ENCODE measurements around the gene RNF112. TPM values are rescaled to one million over a fixed set of nuclear protein-coding genes. Genes with fewer than 3 reads are reported as not detected.

Gene RNF112
- total RNA-seq, 3 donors from 2014 or later (not counting 1 experiment from before 2014, with no cell fraction given): 1.0 to 5.1 (median 5.0) TPM

- H3K9me3 Mint-ChIP-seq: no peaks in the 10 kb centered on the region
- peaks cover 0 to 14% of the 10 kb centered on the region in 2 donors for H3K4me1 Mint-ChIP-seq
- ATAC-seq (no peak), DNase-seq (no peak)
- 93% methylated on average over 6 of the region's 7 CpGs for WGBS (ENCODE audit: insufficient coverage)
- Histone ChIP-seq H3K36me3 (ENCODE audit: control insufficient read depth, insufficient read depth, low read length) (no peaks in the 10 kb centered on the region), H3K27me3 (ENCODE audit: control insufficient read depth, insufficient read depth, low read length) (peaks cover 3% of the 10 kb centered on the region), H3K4me1 (ENCODE audit: control insufficient read depth, insufficient read depth, low read length) (peaks cover 9% of the 10 kb centered on the region), H3K27ac (ENCODE audit: low read length) (no peak overlapping the region), H3K9me3 (ENCODE audit: control insufficient read depth, insufficient read depth, low read length) (no peaks in the 10 kb centered on the region), H3K4me3 (ENCODE audit: low read length) (no peak overlapping the region)
- H3K27me3 Mint-ChIP-seq (ENCODE audit: low read depth in 2 of 2): peaks cover 0 to 3% of the 10 kb centered on the region in 2 donors
- no peaks in the 10 kb centered on the region for H3K36me3 Mint-ChIP-seq
- no peak for TF ChIP-seq CTCF (IDR thresholded peaks at IDR 0.05)
- intact Hi-C loops (cut with micrococcal nuclease): no loop called here
- H3K27ac Mint-ChIP-seq: no peak overlapping the region
- H3K4me3 Mint-ChIP-seq: no peak overlapping the region
Observed at GRCh38 chr17:19391432-19391831, 19.6 kb upstream of the RNF112 start.

GRCh38 chr17:19392303-19392702, 18.7 kb upstream of the RNF112 start:
- H3K4me3 Mint-ChIP-seq: no peak overlapping the region
- WGBS (ENCODE audit: insufficient coverage): 91% methylated on average over 7 of the region's 7 CpGs

GRCh38 chr17:19397556-19398041, 13.4 kb upstream of the RNF112 start:
- intact Hi-C loops (cut with micrococcal nuclease): no loop called here
- no peak for ATAC-seq
- no peak overlapping the region for H3K4me3 ChIP-seq (ENCODE audit: low read length)
- H3K4me1 ChIP-seq (ENCODE audit: control insufficient read depth, insufficient read depth, low read length): no peaks in the 10 kb centered on the region
- no peak overlapping the region for H3K27ac ChIP-seq (ENCODE audit: low read length)
- no peak overlapping the region for H3K27ac Mint-ChIP-seq
- no peaks in the 10 kb centered on the region for H3K27me3 ChIP-seq (ENCODE audit: control insufficient read depth, insufficient read depth, low read length)
- H3K4me1 Mint-ChIP-seq: peaks cover 5 to 6% of the 10 kb centered on the region in 2 donors
- H3K9me3 ChIP-seq (ENCODE audit: control insufficient read depth, insufficient read depth, low read length): no peaks in the 10 kb centered on the region
- H3K27me3 Mint-ChIP-seq (ENCODE audit: low read depth in 2 of 2): peaks cover 0 to 4% of the 10 kb centered on the region in 2 donors
- no peak overlapping the region for H3K4me3 Mint-ChIP-seq
- no peaks in the 10 kb centered on the region for H3K36me3 ChIP-seq (ENCODE audit: control insufficient read depth, insufficient read depth, low read length)
- no peaks in the 10 kb centered on the region for H3K9me3 Mint-ChIP-seq
- H3K36me3 Mint-ChIP-seq: no peaks in the 10 kb centered on the region
- WGBS (ENCODE audit: insufficient coverage): 82% methylated on average over 6 of the region's 6 CpGs
- TF ChIP-seq CTCF (IDR thresholded peaks at IDR 0.05): no peak
- DNase-seq: no peak

More at GRCh38 chr17:19392303-19392702, 18.7 kb upstream of the RNF112 start:
- peaks cover 0 to 7% of the 10 kb centered on the region in 2 donors for H3K27me3 Mint-ChIP-seq (ENCODE audit: low read depth in 2 of 2)
- H3K27ac Mint-ChIP-seq: no peak overlapping the region
- intact Hi-C loops (cut with micrococcal nuclease): no loop called here
- Histone ChIP-seq H3K4me3 (ENCODE audit: low read length) (no peak overlapping the region), H3K27me3 (ENCODE audit: control insufficient read depth, insufficient read depth, low read length) (peaks cover 3% of the 10 kb centered on the region), H3K9me3 (ENCODE audit: control insufficient read depth, insufficient read depth, low read length) (no peaks in the 10 kb centered on the region), H3K27ac (ENCODE audit: low read length) (no peak overlapping the region), H3K36me3 (ENCODE audit: control insufficient read depth, insufficient read depth, low read length) (no peaks in the 10 kb centered on the region), H3K4me1 (ENCODE audit: control insufficient read depth, insufficient read depth, low read length) (peaks cover 2% of the 10 kb centered on the region)
- H3K36me3 Mint-ChIP-seq: no peaks in the 10 kb centered on the region
- peaks cover 0 to 9% of the 10 kb centered on the region in 2 donors for H3K4me1 Mint-ChIP-seq
- no peak for TF ChIP-seq CTCF (IDR thresholded peaks at IDR 0.05)
- ATAC-seq (no peak), DNase-seq (no peak)
- H3K9me3 Mint-ChIP-seq: no peaks in the 10 kb centered on the region

All from natural killer cell (primary cell).